HuH-7 (cell line): Measurements from ENCODE around the gene MATR3.
A peak's percentile ranks its signal among the peaks of the same experiment; 100 is the strongest.
"Not testable (repeated sequence)": the region's sequence is repeated elsewhere in the genome, so short reads cannot be mapped to it uniquely, and the experiment has no call there.

Experiments
- DNase-seq: peaks from one replicate; pipeline ENCODE4 v3.0.0; 2011; ENCODE audit warnings: low spot score

MATR3 gene

GRCh38 chr5:139293507-139294373, at the start of gene MATR3:
Gene MATR3, plus strand, starts transcription at chr5:139293740. Its CDS starts 13,676 bp downstream, at chr5:139307416.
- peak; percentile 87 for DNase-seq

- no peak for DNase-seq
Observed at GRCh38 chr5:139245637-139246339, 47.8 kb upstream of the MATR3 start.

GRCh38 chr5:139246394-139246793, 47.1 kb upstream of the MATR3 start:
- no peak for DNase-seq

- DNase-seq: no peak
Observed at GRCh38 chr5:139248826-139249453, 44.6 kb upstream of the MATR3 start.

GRCh38 chr5:139251281-139251687, 42.3 kb upstream of the MATR3 start:
- no peak for DNase-seq

- DNase-seq: no peak
Observed at GRCh38 chr5:139251695-139252288, 41.7 kb upstream of the MATR3 start.

- DNase-seq: no peak
Observed at GRCh38 chr5:139253115-139253514, 40.4 kb upstream of the MATR3 start.

- no peak for DNase-seq
Observed at GRCh38 chr5:139256820-139257219, 36.7 kb upstream of the MATR3 start.

GRCh38 chr5:139262059-139262741, 31.3 kb upstream of the MATR3 start:
- DNase-seq: no peak

GRCh38 chr5:139262742-139263445, 30.6 kb upstream of the MATR3 start:
- DNase-seq: peak; percentile 75

GRCh38 chr5:139263536-139263935, 30.0 kb upstream of the MATR3 start:
- no peak for DNase-seq

- DNase-seq: no peak
Observed at GRCh38 chr5:139263946-139264345, 29.6 kb upstream of the MATR3 start.

GRCh38 chr5:139265001-139265400, 28.5 kb upstream of the MATR3 start:
- no peak for DNase-seq

- DNase-seq: no peak
Observed at GRCh38 chr5:139266236-139266635, 27.3 kb upstream of the MATR3 start.

- DNase-seq: no peak
Observed at GRCh38 chr5:139267481-139267880, 26.1 kb upstream of the MATR3 start.

- DNase-seq: no peak
Observed at GRCh38 chr5:139268364-139269202, 25.0 kb upstream of the MATR3 start.

- not testable (repeated sequence) for DNase-seq
Observed at GRCh38 chr5:139270718-139271117, 22.8 kb upstream of the MATR3 start.

- DNase-seq: no peak
Observed at GRCh38 chr5:139271201-139272027, 22.1 kb upstream of the MATR3 start.
